Activated naive CD4-positive, alpha-beta T cell treated with anti-CD3 and anti-CD28 coated beads, Interleukin-2, amount 10 ng/mL, durations not matched to agents 5 hours and 36 hours (primary cell): ENCODE results near the gene GOLGA8R. TPM values are rescaled to one million over a fixed set of nuclear protein-coding genes. Genes with fewer than 3 reads are reported as not detected.

Experiments used
- total RNA-seq, 2 experiments: library from RNA; stranded (reverse); gene quantifications; one replicate each; pipeline ENCODE4 v1.2.3, GENCODE V29; 2021

GOLGA8R gene
- 1 to 10 TPM; 2.1 to 2.5 TPM for total RNA-seq

GRCh38 chr15:30414160-30414559 lies at the start of gene GOLGA8R:
Gene GOLGA8R, minus strand, starts transcription at chr15:30414260. Its CDS starts 98 bp downstream, at chr15:30414162.

GRCh38 chr15:30392766-30393663 lies 21.0 kb downstream of the GOLGA8R start, which contains the start of gene CHRFAM7A:
Gene CHRFAM7A, minus strand, starts transcription at chr15:30393540. Its CDS starts 10,189 bp downstream, at chr15:30383351.

Other genes with a start within 250 kb of the GOLGA8R start
- not detected for gene CHRFAM7A, start 20.7 kb downstream of the GOLGA8R start, total RNA-seq
- 1 to 10 TPM in 1 of 2 experiments, under 1 TPM in 1; 0.75 to 1.1 TPM for gene GOLGA8Q, start 137.8 kb upstream of the GOLGA8R start, total RNA-seq
- gene GOLGA8H, start 189.8 kb upstream of the GOLGA8R start, total RNA-seq, result not detected